HEK293 (cell line): ENCODE data around the gene MRC2.
A peak's percentile ranks its signal among the peaks of the same experiment; 100 is the strongest.

ENCODE experiments used
- MZF1 ChIP-seq: fragments of 450-650 bp; formaldehyde crosslinking; IDR thresholded peaks from 2 replicates; pipeline ENCODE4 v1.5.1; 2017; ENCODE audit warnings: missing biosample characterization, missing genetic modification characterization, borderline replicate concordance
- SP3 ChIP-seq: fragments of 450-650 bp; formaldehyde crosslinking; IDR thresholded peaks from 2 replicates; pipeline ENCODE4 v1.5.1; 2016; ENCODE audit warnings: missing biosample characterization, missing genetic modification characterization
- ZFP37 ChIP-seq: fragments of 450-650 bp; formaldehyde crosslinking; IDR thresholded peaks from 2 replicates; pipeline ENCODE4 v1.5.1; 2016; ENCODE audit warnings: missing biosample characterization, missing genetic modification characterization
- ZNF112 ChIP-seq: fragments of 450-650 bp; formaldehyde crosslinking; IDR thresholded peaks from 2 replicates; pipeline ENCODE4 v1.5.0; 2017; ENCODE audit warnings: missing biosample characterization, missing genetic modification characterization
- ZNF138 ChIP-seq: fragments of 450-650 bp; formaldehyde crosslinking; IDR thresholded peaks from 2 replicates; pipeline ENCODE4 v1.5.1; 2016; ENCODE audit warnings: missing biosample characterization, missing genetic modification characterization, borderline replicate concordance
- ZNF155 ChIP-seq: fragments of 450-650 bp; formaldehyde crosslinking; IDR thresholded peaks from 2 replicates; pipeline ENCODE4 v1.5.1; 2016; ENCODE audit warnings: missing biosample characterization, missing genetic modification characterization
- ZNF416 ChIP-seq: fragments of 450-650 bp; formaldehyde crosslinking; IDR thresholded peaks from 2 replicates; pipeline ENCODE4 v1.5.1; 2016; ENCODE audit warnings: missing biosample characterization, missing genetic modification characterization
- ZNF501 ChIP-seq: fragments of 450-650 bp; formaldehyde crosslinking; IDR thresholded peaks from 2 replicates; pipeline ENCODE4 v1.5.1; 2016; ENCODE audit warnings: missing biosample characterization, missing genetic modification characterization
- ZNF544 ChIP-seq: fragments of 450-650 bp; formaldehyde crosslinking; IDR thresholded peaks from 2 replicates; pipeline ENCODE4 v1.5.0; 2017; ENCODE audit warnings: missing biosample characterization, missing genetic modification characterization
- ZNF600 ChIP-seq: fragments of 450-650 bp; formaldehyde crosslinking; IDR thresholded peaks from 2 replicates; pipeline ENCODE4 v1.5.1; 2016; ENCODE audit warnings: missing biosample characterization, missing genetic modification characterization
- ZNF610 ChIP-seq: fragments of 450-650 bp; formaldehyde crosslinking; IDR thresholded peaks from 2 replicates; pipeline ENCODE4 v1.5.1; 2016; ENCODE audit warnings: missing biosample characterization, missing genetic modification characterization, borderline replicate concordance
- ZNF624 ChIP-seq: fragments of 450-650 bp; formaldehyde crosslinking; IDR thresholded peaks from 2 replicates; pipeline ENCODE4 v1.5.1; 2017; ENCODE audit warnings: missing biosample characterization, missing genetic modification characterization
- ZNF629 ChIP-seq: fragments of 450-650 bp; formaldehyde crosslinking; IDR thresholded peaks from 2 replicates; pipeline ENCODE4 v1.5.1; 2017; ENCODE audit warnings: missing biosample characterization, missing genetic modification characterization
- ZNF701 ChIP-seq: fragments of 450-650 bp; formaldehyde crosslinking; IDR thresholded peaks from 2 replicates; pipeline ENCODE4 v1.5.1; 2016; ENCODE audit warnings: missing biosample characterization, missing genetic modification characterization
- ZNF768 ChIP-seq: fragments of 450-650 bp; formaldehyde crosslinking; IDR thresholded peaks from 2 replicates; pipeline ENCODE4 v1.5.1; 2018; ENCODE audit warnings: missing biosample characterization, mild to moderate bottlenecking, missing genetic modification characterization
- ZNF777 ChIP-seq: fragments of 450-650 bp; formaldehyde crosslinking; IDR thresholded peaks from 2 replicates; pipeline ENCODE4 v1.5.1; 2017; ENCODE audit warnings: missing biosample characterization, missing genetic modification characterization, borderline replicate concordance
- ZXDB ChIP-seq: fragments of 450-650 bp; formaldehyde crosslinking; IDR thresholded peaks from 2 replicates; pipeline ENCODE4 v1.5.1; 2016; ENCODE audit warnings: missing biosample characterization, missing genetic modification characterization
- TF ChIP-seq, protein P1 (sequence below): fragments of 450-650 bp; formaldehyde crosslinking; IDR thresholded peaks from 2 replicates; pipeline ENCODE4 v1.5.1; 2016; ENCODE audit warnings: missing biosample characterization, missing genetic modification characterization, low read depth
- TF ChIP-seq, protein P2 (sequence below): fragments of 450-650 bp; formaldehyde crosslinking; IDR thresholded peaks from 2 replicates; pipeline ENCODE4 v1.5.1; 2017; ENCODE audit warnings: missing biosample characterization, missing genetic modification characterization
- TF ChIP-seq, protein P3 (sequence below): fragments of 450-650 bp; formaldehyde crosslinking; IDR thresholded peaks from 2 replicates; pipeline ENCODE4 v1.5.1; 2016; ENCODE audit warnings: missing biosample characterization, missing genetic modification characterization
- TF ChIP-seq, protein P4 (sequence below): fragments of 450-650 bp; formaldehyde crosslinking; conservative IDR thresholded peaks from 2 replicates; pipeline ENCODE4 v1.5.1; 2016; ENCODE audit warnings: low read depth, missing biosample characterization, missing genetic modification characterization
- TF ChIP-seq, protein P5 (sequence below): fragments of 450-650 bp; formaldehyde crosslinking; IDR thresholded peaks from 2 replicates; pipeline ENCODE4 v1.5.1; 2017; ENCODE audit warnings: missing biosample characterization, mild to moderate bottlenecking, missing genetic modification characterization, moderate library complexity

The MRC2 gene

DNA sequence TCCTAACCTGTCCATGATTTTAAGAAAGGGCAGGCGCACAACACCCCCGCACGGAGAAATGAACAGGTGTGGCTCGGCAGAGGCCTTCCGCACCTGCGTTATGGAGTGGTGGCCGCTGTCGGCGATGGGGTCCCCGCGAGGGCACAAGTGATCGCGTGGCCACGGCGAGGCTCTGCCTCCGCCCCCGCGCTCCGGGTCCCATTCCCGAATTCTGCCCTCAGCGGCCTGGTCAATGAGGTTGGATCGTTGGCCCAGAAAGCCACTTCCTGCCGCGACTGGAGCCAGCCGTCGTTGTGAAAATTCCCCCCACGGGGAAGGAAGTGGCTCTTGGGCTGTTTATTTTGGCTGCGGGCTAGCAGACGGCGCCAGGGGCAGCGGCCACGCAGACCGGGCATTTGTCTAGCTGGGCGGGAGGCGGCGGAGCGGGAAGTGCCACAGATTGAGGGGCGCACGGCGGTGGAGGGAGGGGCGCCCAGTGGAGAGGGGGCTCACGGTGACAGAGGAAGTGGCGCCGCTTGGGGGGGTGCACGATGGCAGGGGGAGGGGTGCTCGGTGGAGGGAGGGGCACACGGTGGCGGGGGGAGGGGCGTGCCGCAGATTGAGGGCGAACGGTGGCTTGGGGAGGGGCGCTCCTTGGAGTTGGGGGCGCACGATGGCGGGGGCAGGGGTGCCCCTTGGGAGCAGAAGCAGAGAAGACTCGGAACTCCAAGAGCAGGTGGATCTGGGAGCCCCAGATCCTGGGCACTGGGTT lies 25.0 kb downstream of the MRC2 start (continued):
- TF ChIP-seq ZFP37: no peak
- no peak for TF ChIP-seq ZNF416 (tag by site-specific recombination)
- TF ChIP-seq, protein P1, sequence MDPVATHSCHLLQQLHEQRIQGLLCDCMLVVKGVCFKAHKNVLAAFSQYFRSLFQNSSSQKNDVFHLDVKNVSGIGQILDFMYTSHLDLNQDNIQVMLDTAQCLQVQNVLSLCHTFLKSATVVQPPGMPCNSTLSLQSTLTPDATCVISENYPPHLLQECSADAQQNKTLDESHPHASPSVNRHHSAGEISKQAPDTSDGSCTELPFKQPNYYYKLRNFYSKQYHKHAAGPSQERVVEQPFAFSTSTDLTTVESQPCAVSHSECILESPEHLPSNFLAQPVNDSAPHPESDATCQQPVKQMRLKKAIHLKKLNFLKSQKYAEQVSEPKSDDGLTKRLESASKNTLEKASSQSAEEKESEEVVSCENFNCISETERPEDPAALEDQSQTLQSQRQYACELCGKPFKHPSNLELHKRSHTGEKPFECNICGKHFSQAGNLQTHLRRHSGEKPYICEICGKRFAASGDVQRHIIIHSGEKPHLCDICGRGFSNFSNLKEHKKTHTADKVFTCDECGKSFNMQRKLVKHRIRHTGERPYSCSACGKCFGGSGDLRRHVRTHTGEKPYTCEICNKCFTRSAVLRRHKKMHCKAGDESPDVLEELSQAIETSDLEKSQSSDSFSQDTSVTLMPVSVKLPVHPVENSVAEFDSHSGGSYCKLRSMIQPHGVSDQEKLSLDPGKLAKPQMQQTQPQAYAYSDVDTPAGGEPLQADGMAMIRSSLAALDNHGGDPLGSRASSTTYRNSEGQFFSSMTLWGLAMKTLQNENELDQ (tag by site-specific recombination): no peak
- 0 out of 2 replicates have a peak, but pooled peaks have one; percentile 54 for TF ChIP-seq ZNF701 (tag by site-specific recombination)
- no peak for TF ChIP-seq ZNF112 (tag by site-specific recombination)
- TF ChIP-seq ZXDB (tag by site-specific recombination): peak; percentile 50; the same call in 1 of the 2 replicates
- TF ChIP-seq SP3 (tag by site-specific recombination): peak; percentile 7; the same call in 1 of the 2 replicates
- TF ChIP-seq, protein P2, sequence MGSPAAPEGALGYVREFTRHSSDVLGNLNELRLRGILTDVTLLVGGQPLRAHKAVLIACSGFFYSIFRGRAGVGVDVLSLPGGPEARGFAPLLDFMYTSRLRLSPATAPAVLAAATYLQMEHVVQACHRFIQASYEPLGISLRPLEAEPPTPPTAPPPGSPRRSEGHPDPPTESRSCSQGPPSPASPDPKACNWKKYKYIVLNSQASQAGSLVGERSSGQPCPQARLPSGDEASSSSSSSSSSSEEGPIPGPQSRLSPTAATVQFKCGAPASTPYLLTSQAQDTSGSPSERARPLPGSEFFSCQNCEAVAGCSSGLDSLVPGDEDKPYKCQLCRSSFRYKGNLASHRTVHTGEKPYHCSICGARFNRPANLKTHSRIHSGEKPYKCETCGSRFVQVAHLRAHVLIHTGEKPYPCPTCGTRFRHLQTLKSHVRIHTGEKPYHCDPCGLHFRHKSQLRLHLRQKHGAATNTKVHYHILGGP (tag by site-specific recombination): no peak
- TF ChIP-seq ZNF544: no peak
- TF ChIP-seq, protein P3, sequence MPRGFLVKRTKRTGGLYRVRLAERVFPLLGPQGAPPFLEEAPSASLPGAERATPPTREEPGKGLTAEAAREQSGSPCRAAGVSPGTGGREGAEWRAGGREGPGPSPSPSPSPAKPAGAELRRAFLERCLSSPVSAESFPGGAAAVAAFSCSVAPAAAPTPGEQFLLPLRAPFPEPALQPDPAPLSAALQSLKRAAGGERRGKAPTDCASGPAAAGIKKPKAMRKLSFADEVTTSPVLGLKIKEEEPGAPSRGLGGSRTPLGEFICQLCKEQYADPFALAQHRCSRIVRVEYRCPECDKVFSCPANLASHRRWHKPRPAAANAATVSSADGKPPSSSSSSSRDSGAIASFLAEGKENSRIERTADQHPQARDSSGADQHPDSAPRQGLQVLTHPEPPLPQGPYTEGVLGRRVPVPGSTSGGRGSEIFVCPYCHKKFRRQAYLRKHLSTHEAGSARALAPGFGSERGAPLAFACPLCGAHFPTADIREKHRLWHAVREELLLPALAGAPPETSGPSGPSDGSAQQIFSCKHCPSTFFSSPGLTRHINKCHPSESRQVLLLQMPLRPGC: no peak
- TF ChIP-seq, protein P4, sequence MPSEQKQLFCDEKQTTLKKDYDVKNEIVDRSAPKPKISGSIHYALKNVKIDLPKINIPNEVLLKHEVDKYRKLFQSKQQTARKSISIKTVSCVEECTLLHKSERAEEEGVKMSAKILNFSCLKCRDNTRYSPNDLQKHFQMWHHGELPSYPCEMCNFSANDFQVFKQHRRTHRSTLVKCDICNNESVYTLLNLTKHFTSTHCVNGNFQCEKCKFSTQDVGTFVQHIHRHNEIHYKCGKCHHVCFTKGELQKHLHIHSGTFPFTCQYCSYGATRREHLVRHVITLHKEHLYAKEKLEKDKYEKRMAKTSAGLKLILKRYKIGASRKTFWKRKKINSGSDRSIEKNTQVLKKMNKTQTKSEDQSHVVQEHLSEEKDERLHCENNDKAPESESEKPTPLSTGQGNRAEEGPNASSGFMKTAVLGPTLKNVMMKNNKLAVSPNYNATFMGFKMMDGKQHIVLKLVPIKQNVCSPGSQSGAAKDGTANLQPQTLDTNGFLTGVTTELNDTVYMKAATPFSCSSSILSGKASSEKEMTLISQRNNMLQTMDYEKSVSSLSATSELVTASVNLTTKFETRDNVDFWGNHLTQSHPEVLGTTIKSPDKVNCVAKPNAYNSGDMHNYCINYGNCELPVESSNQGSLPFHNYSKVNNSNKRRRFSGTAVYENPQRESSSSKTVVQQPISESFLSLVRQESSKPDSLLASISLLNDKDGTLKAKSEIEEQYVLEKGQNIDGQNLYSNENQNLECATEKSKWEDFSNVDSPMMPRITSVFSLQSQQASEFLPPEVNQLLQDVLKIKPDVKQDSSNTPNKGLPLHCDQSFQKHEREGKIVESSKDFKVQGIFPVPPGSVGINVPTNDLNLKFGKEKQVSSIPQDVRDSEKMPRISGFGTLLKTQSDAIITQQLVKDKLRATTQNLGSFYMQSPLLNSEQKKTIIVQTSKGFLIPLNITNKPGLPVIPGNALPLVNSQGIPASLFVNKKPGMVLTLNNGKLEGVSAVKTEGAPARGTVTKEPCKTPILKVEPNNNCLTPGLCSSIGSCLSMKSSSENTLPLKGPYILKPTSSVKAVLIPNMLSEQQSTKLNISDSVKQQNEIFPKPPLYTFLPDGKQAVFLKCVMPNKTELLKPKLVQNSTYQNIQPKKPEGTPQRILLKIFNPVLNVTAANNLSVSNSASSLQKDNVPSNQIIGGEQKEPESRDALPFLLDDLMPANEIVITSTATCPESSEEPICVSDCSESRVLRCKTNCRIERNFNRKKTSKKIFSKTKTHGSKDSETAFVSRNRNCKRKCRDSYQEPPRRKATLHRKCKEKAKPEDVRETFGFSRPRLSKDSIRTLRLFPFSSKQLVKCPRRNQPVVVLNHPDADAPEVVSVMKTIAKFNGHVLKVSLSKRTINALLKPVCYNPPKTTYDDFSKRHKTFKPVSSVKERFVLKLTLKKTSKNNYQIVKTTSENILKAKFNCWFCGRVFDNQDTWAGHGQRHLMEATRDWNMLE (tag by site-specific recombination): no peak
- TF ChIP-seq ZNF600: peak; percentile 92
- no peak; the same call in 1 of the 2 replicates for TF ChIP-seq ZNF629 (tag by site-specific recombination)
- TF ChIP-seq, protein P5, sequence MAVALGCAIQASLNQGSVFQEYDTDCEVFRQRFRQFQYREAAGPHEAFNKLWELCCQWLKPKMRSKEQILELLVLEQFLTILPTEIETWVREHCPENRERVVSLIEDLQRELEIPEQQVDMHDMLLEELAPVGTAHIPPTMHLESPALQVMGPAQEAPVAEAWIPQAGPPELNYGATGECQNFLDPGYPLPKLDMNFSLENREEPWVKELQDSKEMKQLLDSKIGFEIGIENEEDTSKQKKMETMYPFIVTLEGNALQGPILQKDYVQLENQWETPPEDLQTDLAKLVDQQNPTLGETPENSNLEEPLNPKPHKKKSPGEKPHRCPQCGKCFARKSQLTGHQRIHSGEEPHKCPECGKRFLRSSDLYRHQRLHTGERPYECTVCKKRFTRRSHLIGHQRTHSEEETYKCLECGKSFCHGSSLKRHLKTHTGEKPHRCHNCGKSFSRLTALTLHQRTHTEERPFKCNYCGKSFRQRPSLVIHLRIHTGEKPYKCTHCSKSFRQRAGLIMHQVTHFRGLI: 0 out of 2 replicates have a peak, but pooled peaks have one; percentile 25
- TF ChIP-seq ZNF138 (tag by site-specific recombination): no peak
- no peak for TF ChIP-seq ZNF155 (tag by site-specific recombination)
- no peak for TF ChIP-seq MZF1 (tag by site-specific recombination)
- no peak for TF ChIP-seq ZNF624
- no peak for TF ChIP-seq ZNF610 (tag by site-specific recombination)
- TF ChIP-seq ZNF768: no peak
- peak; percentile 79 for TF ChIP-seq ZNF777 (tag by site-specific recombination)
- TF ChIP-seq ZNF501 (tag by site-specific recombination): no peak
